A673 (cell line): ENCODE results near the gene SLC47A1. TPM values are rescaled to one million over a fixed set of nuclear protein-coding genes. Genes with fewer than 3 reads are reported as not detected.
"Not testable (repeated sequence)": the region's sequence is repeated elsewhere in the genome, so short reads cannot be mapped to it uniquely, and the experiment has no call there.

Source experiments
- BruUV-seq: library from RNA; stranded (reverse); fragments of 400-500 nt; replicated peaks from 2 replicates; lab custom pipeline; 2021; lab: Mats Ljungman, UMichigan
- CTCF ChIA-PET: fragments of 300-600 bp; sonication (Branson Sonifier 250); formaldehyde crosslinking; loops from one replicate; lab custom pipeline; 2022; ENCODE audit warnings: antibody characterized with exemption; lab: Charles Lee
- POLR2A ChIA-PET: fragments of 300-600 bp; sonication (Branson Sonifier 250); formaldehyde crosslinking; loops from one replicate; lab custom pipeline; 2022; ENCODE audit warnings: antibody characterized with exemption; ENCODE audit not compliant: low non-redundant PET; lab: Charles Lee
- DNase-seq: peaks from one replicate; pipeline ENCODE4 v3.0.0-alpha.2; 2015; ENCODE audit warnings: low spot score
- H3K27ac ChIP-seq: fragments of 200-600 bp; sonication (generic); 2 replicates; pipeline ENCODE4 v1.5.1; 2016; ENCODE audit warnings: mixed run types, low read depth, mild to moderate bottlenecking, mixed read lengths, antibody characterized with exemption, low read length; ENCODE audit not compliant: poor library complexity, severe bottlenecking
- H3K27me3 ChIP-seq: fragments of 200-600 bp; sonication (generic); replicated peaks from 2 replicates; pipeline ENCODE4 v1.6.1; 2017; ENCODE audit warnings: mixed run types, low read depth, mild to moderate bottlenecking, mixed read lengths, antibody characterized with exemption, low read length; ENCODE audit not compliant: insufficient read depth, poor library complexity
- H3K36me3 ChIP-seq: fragments of 200-600 bp; sonication (generic); 2 replicates; pipeline ENCODE4 v1.6.1; 2016; ENCODE audit warnings: mixed run types, mild to moderate bottlenecking, mixed read lengths, antibody characterized with exemption, low read length; ENCODE audit not compliant: insufficient read depth, poor library complexity, severe bottlenecking
- H3K4me1 ChIP-seq: fragments of 200-600 bp; sonication (generic); 2 replicates; pipeline ENCODE4 v1.6.1; 2017; ENCODE audit warnings: mixed run types, mild to moderate bottlenecking, mixed read lengths, antibody characterized with exemption, low read length; ENCODE audit not compliant: insufficient read depth, poor library complexity, severe bottlenecking
- H3K4me3 ChIP-seq: fragments of 200-600 bp; sonication (generic); 2 replicates; pipeline ENCODE4 v1.5.1; 2016; ENCODE audit warnings: low read depth, mixed run types, mild to moderate bottlenecking, mixed read lengths, low read length; ENCODE audit not compliant: poor library complexity, severe bottlenecking
- H3K9me3 ChIP-seq: fragments of 200-600 bp; sonication (generic); 2 replicates; pipeline ENCODE4 v1.6.1; 2016; ENCODE audit warnings: mixed run types, low read depth, mild to moderate bottlenecking, mixed read lengths, antibody characterized with exemption, low read length; ENCODE audit not compliant: poor library complexity, severe bottlenecking
- CTCF ChIP-seq: fragments of 300-800, 200-600 bp; sonication (generic); conservative IDR thresholded peaks from 2 replicates; pipeline ENCODE4 v1.5.1; 2017; ENCODE audit warnings: low read depth, mild to moderate bottlenecking, antibody characterized with exemption, low read length, moderate library complexity, mixed read lengths
- EZH2 ChIP-seq: fragments of 200-600 bp; sonication (generic); IDR thresholded peaks from 2 replicates; pipeline ENCODE4 v1.6.1; 2017; ENCODE audit warnings: borderline replicate concordance, low read depth, mild to moderate bottlenecking, mixed read lengths, antibody characterized with exemption, low read length; ENCODE audit not compliant: poor library complexity, severe bottlenecking
- intact Hi-C: fragments of 100-400 bp; cut with micrococcal nuclease; formaldehyde crosslinking; loops from one replicate; pipeline ENCODE4 v1.10.0; 2022; ENCODE audit not compliant: unreplicated experiment
- total RNA-seq: library from RNA; stranded (reverse); gene quantifications from 2 replicates; pipeline ENCODE4 v1.2.3, GENCODE V29; 2021

Gene SLC47A1
- total RNA-seq, 1 experiment from 2014 or later, result 2.1 TPM

DNA sequence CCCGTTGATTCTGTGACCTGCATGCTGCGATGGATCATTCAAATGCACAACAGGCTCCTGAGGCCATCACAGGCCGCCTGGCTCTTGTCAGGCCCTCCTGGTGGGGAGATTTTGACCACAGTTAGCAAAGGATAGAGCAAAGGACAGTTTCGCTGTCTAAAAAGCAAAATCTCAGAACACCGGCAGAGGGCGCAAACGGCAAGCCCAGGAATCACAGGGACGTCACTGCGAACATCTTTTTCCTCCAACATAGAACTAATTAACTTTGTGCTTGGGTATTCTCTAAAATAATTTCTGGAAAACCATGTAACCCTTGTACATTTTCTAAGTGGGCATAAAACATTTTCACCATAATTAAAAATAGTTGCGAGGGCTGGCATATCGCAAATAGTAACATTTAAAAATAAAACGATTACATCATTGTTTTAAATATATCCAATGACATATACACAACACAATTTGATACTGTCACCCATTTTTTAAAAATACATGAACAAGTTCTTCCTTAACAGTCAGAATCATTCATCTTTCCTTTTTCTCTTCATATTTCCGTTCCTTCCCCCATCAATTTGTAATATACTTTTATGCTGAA lies 19.7 kb upstream of the SLC47A1 start:
- H3K27me3 ChIP-seq, result no peaks in the 10 kb centered on the region
- no peaks in the 10 kb centered on the region for H3K36me3 ChIP-seq
- DNase-seq, result peak; percentile 79
- H3K4me3 ChIP-seq, result no peak overlapping the region
- no peaks in the 10 kb centered on the region for H3K4me1 ChIP-seq
- ChIA-PET CTCF (interaction anchor here (1.1 kb wide), 1 partner anchor 219 kb away, joined by 7 read pairs; no protein-coding TSS in a partner anchor), POLR2A (no interaction called here)
- H3K27ac ChIP-seq, result no peak overlapping the region
- TF ChIP-seq CTCF, result peak; percentile 94
- TF ChIP-seq EZH2, result no peak
- no TSS peak for BruUV-seq
- intact Hi-C loops, result loop anchor here (2.0 to 5.0 kb wide), 3 partner anchors 133 to 253 kb away; partner anchors contain the start of genes ALDH3A2 and B9D1
- H3K9me3 ChIP-seq, result no peaks in the 10 kb centered on the region

DNA sequence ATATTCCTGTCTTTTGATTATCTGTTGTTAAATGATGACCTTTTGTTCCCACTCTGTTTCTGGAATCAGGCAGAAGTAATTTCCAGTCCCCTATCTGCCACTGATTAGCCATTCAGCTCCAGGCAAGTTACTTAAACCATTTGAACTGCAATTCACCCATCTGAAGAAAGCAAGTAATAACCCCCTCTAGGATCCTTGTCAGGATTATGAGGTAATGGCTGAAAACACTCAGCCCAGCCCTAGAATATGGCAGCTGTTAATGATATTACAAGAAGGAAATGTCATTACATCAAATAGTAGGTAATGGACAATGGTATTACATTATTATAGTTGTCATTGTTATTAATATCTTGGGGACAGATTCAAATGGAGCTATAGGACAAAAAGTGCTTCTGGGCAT lies 16.0 kb upstream of the SLC47A1 start:
- H3K9me3 ChIP-seq, result no peaks in the 10 kb centered on the region
- ChIA-PET CTCF (no interaction called here), POLR2A (no interaction called here)
- no peaks in the 10 kb centered on the region for H3K27me3 ChIP-seq
- no peak overlapping the region for H3K27ac ChIP-seq
- TF ChIP-seq CTCF (no peak), EZH2 (no peak)
- intact Hi-C loops, result no loop called here
- H3K4me3 ChIP-seq, result no peak overlapping the region
- no peak for DNase-seq
- H3K4me1 ChIP-seq, result no peaks in the 10 kb centered on the region
- H3K36me3 ChIP-seq, result no peaks in the 10 kb centered on the region
- no TSS peak for BruUV-seq

DNA sequence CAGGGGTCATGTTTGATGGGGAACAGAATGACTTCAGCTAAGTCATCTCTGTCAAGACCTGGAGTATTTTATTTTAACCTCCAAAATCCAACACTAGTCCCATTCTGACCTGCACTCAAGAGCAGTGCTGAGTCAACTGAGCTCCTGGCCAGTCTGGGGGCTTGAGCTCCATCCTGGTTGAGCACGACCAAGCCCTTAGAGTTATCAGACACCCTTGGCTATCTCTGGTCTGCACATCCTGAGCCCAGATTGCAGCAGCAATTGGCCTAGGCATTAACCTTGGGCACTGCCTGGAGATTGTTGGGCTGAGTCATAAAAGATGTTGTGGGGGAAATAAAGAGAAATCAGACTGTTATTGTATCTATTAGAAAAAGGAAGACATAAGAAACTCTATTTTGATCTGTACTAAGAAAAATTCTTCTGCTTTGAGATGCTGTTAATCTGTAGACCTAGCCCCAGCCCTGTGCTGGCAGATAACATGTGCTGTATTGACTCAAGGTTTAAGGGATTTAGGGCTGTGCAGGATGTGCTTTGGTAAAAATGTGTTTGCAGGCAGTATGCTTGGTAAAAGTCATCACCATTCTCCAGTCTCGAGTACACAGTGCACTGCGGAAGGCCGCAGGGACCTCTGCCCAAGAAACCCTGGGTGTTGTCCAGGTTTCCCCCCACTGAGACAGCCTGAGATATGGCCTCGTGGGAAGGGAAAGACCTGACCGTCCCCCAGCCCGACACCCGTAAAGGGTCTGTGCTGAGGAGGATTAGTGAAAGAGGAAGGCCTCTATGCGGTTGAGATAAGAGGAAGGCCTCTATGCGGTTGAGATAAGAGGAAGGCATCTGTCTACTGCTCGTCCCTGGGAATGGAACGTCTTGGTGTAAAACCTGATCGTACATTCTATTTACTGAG lies 14.0 kb upstream of the SLC47A1 start:
- H3K27me3 ChIP-seq, CTCF ChIA-PET, H3K9me3 ChIP-seq, H3K27ac ChIP-seq, H3K36me3 ChIP-seq, intact Hi-C loops, POLR2A ChIA-PET, BruUV-seq, H3K4me3 ChIP-seq, DNase-seq, H3K4me1 ChIP-seq: not testable (repeated sequence)
